Cardiac fibroblast (primary cell): ENCODE measurements around the gene PIP5K1B.

Experiments
- DNase-seq, 2 donors: peaks; one replicate each; pipeline versions ENCODE4 v3.0.0 to v3.0.0-alpha.2; 2010; ENCODE audit warnings: low read depth in 2 of 2
- H3K4me3 ChIP-seq, 2 donors: replicated peaks in 1 of 2; 1 replicate in 1 of 2; 2 replicates in 1 of 2; pipeline ENCODE4 v1.5.1; 2011; ENCODE audit warnings: low read depth in 2 of 2, low read length in 2 of 2, mild to moderate bottlenecking in 2 of 2, moderate library complexity in 1 of 2
- CTCF ChIP-seq: IDR thresholded peaks from one replicate; pipeline ENCODE4 v1.5.1; 2011; ENCODE audit warnings: low read depth, mild to moderate bottlenecking, low read length, inconsistent platforms

PIP5K1B gene

GRCh38 chr9:68871236-68871635, 166.2 kb downstream of the PIP5K1B start:
- TF ChIP-seq CTCF: no peak
- no peak for DNase-seq
- H3K4me3 ChIP-seq: no peak overlapping the region

- H3K4me3 ChIP-seq: no peak overlapping the region
- TF ChIP-seq CTCF: no peak
These were observed 167.0 kb downstream of the PIP5K1B start for GRCh38 chr9:68872026-68872501.

GRCh38 chr9:68873179-68873578, 168.1 kb downstream of the PIP5K1B start:
- no peak overlapping the region for H3K4me3 ChIP-seq
- no peak for DNase-seq
- no peak for TF ChIP-seq CTCF

More at GRCh38 chr9:68872026-68872501, 167.0 kb downstream of the PIP5K1B start:
- DNase-seq: no peak

GRCh38 chr9:68876273-68876672, 171.2 kb downstream of the PIP5K1B start:
- TF ChIP-seq CTCF: no peak
- H3K4me3 ChIP-seq: no peak overlapping the region

GRCh38 chr9:68876681-68877080, 171.6 kb downstream of the PIP5K1B start:
- no peak for DNase-seq
- no peak overlapping the region for H3K4me3 ChIP-seq
- no peak for TF ChIP-seq CTCF

More at GRCh38 chr9:68876273-68876672, 171.2 kb downstream of the PIP5K1B start:
- DNase-seq: no peak

- no peak for TF ChIP-seq CTCF
- no peak for DNase-seq
- H3K4me3 ChIP-seq: no peak overlapping the region
These were observed 172.2 kb downstream of the PIP5K1B start for GRCh38 chr9:68877219-68877618.

- no peak for TF ChIP-seq CTCF
- no peak overlapping the region for H3K4me3 ChIP-seq
These were observed 173.4 kb downstream of the PIP5K1B start for GRCh38 chr9:68878450-68878849.

More at GRCh38 chr9:68878450-68878849, 173.4 kb downstream of the PIP5K1B start:
- no peak for DNase-seq
